OCI-LY3 (cell line): ENCODE results near the gene GMPPA.

Experiments
- CTCF ChIP-seq: fragments of 200-600, 300-600 bp; sonication (generic); IDR thresholded peaks from 2 replicates; pipeline ENCODE4 v1.5.1; 2014; ENCODE audit warnings: antibody characterized with exemption, low read length, low read depth
- EZH2phosphoT487 ChIP-seq: fragments of 200-600 bp; shearing (Covaris generic); IDR thresholded peaks from 2 replicates; pipeline ENCODE4 v1.6.1; 2018; ENCODE audit warnings: antibody characterized with exemption, mixed run types, low read depth

- TF ChIP-seq CTCF: no peak
- TF ChIP-seq EZH2phosphoT487: no peak
Observed at GRCh38 chr2:219492575-219492974, 6.1 kb upstream of the GMPPA start.
